DMS114 treated with DMSO at 0.1 percent for 48 hours (cell line): Measurements from ENCODE around the gene ARHGEF5.

Experiments used
- DNase-seq: peaks from one replicate; lab custom pipeline; 2025; ENCODE audit not compliant: unreplicated experiment; lab: John Stamatoyannopoulos, UW

Gene ARHGEF5

GRCh38 chr7:144379776-144380384 lies 24.7 kb downstream of the ARHGEF5 start:
- DNase-seq: no peak

GRCh38 chr7:144384071-144384470 lies 28.9 kb downstream of the ARHGEF5 start:
- DNase-seq: no peak

GRCh38 chr7:144384555-144385245 lies 29.5 kb downstream of the ARHGEF5 start:
- DNase-seq: no peak

- DNase-seq: no peak
Observed at GRCh38 chr7:144386741-144387140, 31.5 kb downstream of the ARHGEF5 start.

- DNase-seq: no peak
Observed at GRCh38 chr7:144388950-144389349, 33.7 kb downstream of the ARHGEF5 start.

GRCh38 chr7:144390481-144390880 lies 35.3 kb downstream of the ARHGEF5 start:
- DNase-seq: no peak

GRCh38 chr7:144391014-144391413 lies 35.8 kb downstream of the ARHGEF5 start:
- DNase-seq: no peak

- peak; percentile 62 for DNase-seq
Observed at GRCh38 chr7:144391823-144392255, 36.6 kb downstream of the ARHGEF5 start.

- DNase-seq: no peak
Observed at GRCh38 chr7:144397086-144397485, 41.9 kb downstream of the ARHGEF5 start.

GRCh38 chr7:144398291-144398690 lies 43.1 kb downstream of the ARHGEF5 start:
- no peak for DNase-seq

- DNase-seq: no peak
Observed at GRCh38 chr7:144398911-144399310, 43.7 kb downstream of the ARHGEF5 start.

- DNase-seq: no peak
Observed at GRCh38 chr7:144399946-144400345, 44.7 kb downstream of the ARHGEF5 start.

- DNase-seq: no peak
Observed at GRCh38 chr7:144401490-144401889, 46.3 kb downstream of the ARHGEF5 start.

GRCh38 chr7:144403102-144403501 lies 47.9 kb downstream of the ARHGEF5 start:
- DNase-seq: no peak

GRCh38 chr7:144403649-144404061 lies 48.5 kb downstream of the ARHGEF5 start, which contains the start of gene NOBOX:
Gene NOBOX, minus strand, starts transcription at chr7:144403693.
- DNase-seq: no peak

GRCh38 chr7:144404946-144405345 lies 49.7 kb downstream of the ARHGEF5 start:
- DNase-seq: no peak

- DNase-seq: no peak
Observed at GRCh38 chr7:144407266-144407931, 52.2 kb downstream of the ARHGEF5 start.

GRCh38 chr7:144408121-144408520 lies 52.9 kb downstream of the ARHGEF5 start:
- DNase-seq: no peak

GRCh38 chr7:144410441-144410840 lies 55.2 kb downstream of the ARHGEF5 start:
- DNase-seq: no peak

GRCh38 chr7:144414815-144415214 lies 59.6 kb downstream of the ARHGEF5 start:
- no peak for DNase-seq

- DNase-seq: no peak
Observed at GRCh38 chr7:144415858-144416257, 60.7 kb downstream of the ARHGEF5 start.

GRCh38 chr7:144416341-144416740 lies 61.1 kb downstream of the ARHGEF5 start:
- DNase-seq: no peak
